GM18508 (cell line): ENCODE results near the gene ALOX15.
"Not testable (repeated sequence)": the region's sequence is repeated elsewhere in the genome, so short reads cannot be mapped to it uniquely, and the experiment has no call there.

Experiments
- ATAC-seq: cut with Tn5 transposase; IDR thresholded peaks from one replicate; pipeline ENCODE4 v1.9.1; 2021; ENCODE audit warnings: moderate number of reproducible peaks; ENCODE audit not compliant: insufficient read depth, unreplicated experiment

ALOX15 gene

DNA sequence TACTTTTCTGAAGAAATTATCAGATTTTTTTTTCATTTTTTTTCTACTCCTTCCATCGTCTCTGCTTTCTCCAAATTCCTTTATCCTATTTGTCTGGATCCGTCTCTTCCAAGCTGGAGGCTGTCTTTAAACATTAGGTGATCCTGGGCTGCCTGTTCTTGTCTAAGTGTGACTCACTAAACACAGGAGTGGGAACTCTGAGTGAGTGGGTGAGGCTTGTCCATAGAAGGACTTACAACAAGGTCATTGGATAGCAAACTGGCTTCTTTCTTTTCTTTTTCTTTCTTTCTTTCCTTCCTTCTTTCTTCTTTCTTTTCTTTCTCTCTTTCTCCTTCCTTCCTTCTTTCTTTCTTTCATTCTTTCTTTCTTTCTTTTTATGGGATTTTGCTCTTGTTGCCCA lies 18.2 kb downstream of the ALOX15 start:
- ATAC-seq: no peak

DNA sequence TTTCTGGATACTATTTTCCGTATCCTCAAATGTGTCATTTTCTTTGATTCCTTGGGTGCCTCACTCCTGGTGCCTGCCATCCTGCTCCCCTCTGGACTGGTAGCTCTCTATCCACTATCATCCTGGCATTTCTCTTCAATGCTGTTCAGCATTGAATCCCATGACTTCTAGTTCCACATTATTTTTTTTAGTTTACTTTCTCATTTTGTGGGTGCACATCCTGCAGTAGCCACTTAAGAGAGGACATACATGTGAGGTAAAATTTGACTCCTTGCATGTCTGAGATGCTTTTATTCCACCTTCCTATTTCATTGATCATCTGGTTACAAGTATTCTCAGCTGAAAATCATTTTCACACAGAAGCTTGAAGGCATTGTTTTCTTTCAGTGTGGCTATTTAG lies 19.1 kb downstream of the ALOX15 start:
- ATAC-seq: no peak

DNA sequence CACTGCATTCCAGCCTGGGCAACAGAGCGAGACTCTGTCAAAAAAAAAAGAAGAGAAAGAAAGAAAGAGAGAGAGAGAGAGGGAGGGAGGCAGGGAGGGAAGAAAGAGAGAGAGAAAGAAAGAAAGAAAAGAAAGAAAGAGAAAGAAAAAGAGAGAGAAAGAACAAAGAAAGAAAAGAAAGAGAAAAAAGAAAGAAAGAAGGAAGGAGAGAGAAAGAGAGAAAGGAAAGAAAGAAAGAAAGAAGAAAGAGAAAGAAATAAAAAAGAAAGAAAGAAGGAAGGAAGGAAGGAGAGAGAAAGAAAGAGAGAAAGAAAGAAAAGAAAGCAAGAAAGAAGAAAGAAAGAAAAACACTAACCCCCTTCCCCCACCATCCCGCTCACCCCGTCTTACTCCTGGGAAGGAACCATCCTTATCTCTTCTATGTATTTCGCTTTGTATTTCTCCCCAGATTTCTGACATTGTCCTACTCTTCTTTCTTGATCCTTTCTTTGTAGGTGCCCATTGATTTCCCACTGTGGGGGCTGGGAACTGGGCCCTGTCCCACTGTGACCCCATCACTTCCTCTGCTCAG lies 20.9 kb downstream of the ALOX15 start:
- ATAC-seq: no peak

DNA sequence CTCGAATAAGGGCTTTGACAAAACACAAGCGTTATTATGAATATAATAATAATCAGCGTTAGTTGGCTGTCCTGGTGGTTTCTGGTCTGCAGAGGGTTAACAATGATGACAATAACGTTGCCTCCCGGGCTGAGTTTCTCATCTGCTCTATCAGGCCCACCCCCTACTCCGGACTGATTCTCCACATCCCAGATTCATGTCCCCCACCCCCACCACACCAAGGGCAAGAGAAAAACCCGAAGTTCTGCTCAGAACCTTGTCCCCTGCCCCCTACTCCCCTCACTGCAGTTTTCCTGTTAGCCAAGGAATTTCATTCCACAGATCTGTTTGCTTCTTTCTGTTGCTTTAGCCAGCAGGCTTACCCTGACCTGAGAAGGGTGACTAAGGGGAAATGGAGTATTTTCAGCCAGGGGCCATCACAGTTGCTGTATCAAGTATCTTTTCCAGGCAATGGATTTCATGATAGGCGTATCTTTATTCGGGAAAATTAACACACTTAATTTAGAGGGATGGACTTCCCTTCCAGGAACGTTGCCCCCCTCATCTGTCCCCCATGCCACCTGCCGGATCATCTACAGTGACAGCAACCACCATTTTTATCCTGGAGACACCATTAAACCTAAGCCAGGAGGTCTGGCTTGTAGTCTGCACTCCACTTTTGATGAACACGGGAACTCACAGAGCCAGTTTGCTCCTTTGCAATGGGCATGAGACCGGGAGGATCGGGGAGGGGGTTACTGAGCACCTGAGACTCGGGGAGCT lies 23.7 kb downstream of the ALOX15 start:
- ATAC-seq: no peak

DNA sequence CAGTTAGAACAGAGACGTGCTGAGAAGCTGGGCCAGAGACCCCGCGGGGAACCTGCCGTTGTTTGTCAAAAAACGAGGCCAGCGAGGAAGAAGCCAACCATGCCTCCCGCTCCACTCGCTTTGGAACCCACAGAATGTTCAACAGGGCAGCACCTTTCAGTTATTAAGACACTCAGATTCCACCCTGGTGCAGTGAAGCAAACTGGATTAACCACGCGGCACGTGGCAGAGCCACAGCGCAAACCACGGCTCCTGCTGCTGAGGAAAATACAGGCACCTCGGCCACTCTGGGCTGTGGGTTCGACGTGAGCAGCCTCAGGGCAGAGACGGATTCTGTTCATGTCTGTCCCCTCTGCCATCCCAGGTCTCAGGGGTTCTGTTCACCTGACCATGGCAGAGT lies 24.4 kb downstream of the ALOX15 start:
- no peak for ATAC-seq

DNA sequence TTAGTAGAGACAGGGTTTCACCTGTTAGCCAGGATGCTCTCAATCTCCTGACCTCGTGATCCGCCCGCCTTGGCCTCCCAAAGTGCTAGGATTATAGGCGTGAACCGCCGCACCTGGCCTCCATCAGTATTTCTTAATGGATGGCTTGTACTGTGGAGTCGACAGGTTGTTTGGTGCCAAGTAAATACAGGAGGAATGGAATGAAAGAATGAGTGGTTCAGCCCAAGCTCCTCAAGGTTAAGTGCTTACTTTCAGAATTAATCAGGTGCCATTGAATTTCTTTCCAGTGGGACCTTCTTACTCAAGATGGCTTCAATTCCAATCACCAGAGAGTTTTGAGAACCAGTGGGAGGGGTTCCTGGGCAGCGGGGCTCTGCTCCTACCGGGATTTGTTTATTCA lies 25.0 kb downstream of the ALOX15 start:
- ATAC-seq: no peak

DNA sequence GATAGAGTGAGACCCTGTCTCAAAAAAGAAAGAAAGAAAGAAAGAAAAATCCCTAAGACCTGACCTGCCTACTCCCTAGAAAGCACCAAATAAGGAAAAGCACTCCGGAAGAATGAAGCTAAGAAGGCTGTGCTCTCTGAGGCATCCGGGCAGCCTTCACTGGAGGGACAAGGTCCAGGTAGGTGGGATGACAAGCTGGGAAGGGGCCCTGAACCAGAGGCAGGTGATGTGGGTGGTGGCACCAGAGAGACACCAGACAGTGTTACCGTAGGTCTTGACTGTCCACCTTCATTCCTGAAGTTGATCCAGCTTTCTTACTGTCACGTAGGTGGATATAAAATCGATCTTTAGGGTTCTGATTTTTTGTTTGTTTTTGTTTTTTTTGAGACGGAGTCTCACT lies 30.8 kb downstream of the ALOX15 start:
- no peak for ATAC-seq

DNA sequence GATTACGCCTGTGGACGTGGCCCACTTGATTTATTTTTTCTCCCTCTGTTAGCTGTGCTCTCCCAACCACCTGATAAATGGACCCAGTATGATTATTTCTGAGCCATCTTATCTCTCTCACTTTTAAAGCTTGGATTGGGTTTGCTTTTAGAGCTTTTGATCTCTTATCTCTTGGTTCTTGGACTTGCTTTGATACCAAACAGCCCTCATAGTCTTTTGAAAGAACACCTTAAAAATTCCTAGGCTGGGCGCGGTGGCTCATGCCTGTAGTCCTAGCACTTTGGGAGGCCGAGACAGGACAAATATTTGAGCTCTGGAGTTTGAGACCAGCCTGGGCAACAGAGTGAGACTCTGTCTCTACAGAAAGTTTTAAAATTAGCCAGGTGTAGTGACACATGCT lies 31.3 kb downstream of the ALOX15 start:
- no peak for ATAC-seq

DNA sequence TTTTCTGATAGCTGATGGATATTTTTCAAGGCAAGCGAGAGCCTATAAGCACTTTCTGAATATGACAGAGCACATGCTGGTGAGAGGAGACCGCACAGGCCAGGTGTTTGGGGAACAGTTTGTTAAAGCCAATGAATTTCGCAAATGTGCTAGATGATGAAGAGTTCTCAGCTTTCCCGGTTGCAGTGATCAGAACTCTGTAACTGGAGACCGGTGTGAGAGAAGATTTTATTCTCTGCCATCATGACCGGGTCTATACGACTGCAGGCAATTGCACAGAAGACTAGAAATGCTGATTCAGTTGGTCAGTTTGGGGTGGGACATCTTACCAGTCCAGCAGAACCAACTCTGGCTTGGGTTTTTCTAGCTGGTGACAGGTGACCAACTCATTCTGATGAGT lies 31.7 kb downstream of the ALOX15 start:
- no peak for ATAC-seq

DNA sequence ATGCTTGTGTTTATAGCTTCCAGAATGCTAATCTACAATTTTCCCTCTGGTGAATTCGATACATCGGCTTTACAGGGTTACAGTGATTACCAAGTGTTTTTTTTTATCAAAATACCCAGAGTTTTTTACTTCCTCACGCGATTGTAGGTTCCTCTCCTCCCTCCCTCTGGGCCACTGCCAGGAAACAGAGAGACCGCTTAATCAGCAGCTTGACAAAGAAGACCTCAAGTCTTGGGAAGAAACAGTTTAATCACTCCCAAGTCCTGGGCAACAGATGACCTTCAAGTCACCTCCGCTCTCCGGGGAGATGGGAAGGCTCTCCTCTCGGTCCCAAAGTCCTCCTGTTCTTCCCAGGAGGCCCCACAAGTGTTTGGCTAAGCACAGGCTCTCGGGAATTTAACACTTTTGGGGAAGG lies 33.7 kb downstream of the ALOX15 start:
- ATAC-seq: no peak

DNA sequence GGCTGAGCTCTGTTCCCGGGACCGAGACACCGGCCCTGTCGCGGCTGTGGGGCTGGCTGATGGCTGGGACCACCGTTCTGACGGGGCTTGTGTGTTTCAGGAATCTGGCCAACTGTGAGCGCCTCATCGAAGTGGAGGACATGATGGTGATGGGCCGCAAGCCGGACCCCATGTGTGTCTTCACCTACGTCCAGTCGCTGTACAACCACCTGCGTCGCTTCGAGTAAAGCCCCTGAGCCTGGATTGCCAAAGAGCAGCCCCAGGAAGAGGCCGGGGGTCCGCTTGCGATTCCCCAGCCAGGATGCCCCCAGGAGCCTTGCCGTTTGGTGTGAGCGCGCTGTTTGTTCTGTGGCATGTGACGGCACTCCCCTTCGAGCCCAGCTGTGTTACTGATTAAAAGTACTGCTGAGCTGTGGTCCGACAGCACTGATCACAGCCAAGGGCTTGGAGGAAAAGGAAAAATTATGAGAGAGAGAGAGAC lies 34.2 kb downstream of the ALOX15 start:
- ATAC-seq: no peak

DNA sequence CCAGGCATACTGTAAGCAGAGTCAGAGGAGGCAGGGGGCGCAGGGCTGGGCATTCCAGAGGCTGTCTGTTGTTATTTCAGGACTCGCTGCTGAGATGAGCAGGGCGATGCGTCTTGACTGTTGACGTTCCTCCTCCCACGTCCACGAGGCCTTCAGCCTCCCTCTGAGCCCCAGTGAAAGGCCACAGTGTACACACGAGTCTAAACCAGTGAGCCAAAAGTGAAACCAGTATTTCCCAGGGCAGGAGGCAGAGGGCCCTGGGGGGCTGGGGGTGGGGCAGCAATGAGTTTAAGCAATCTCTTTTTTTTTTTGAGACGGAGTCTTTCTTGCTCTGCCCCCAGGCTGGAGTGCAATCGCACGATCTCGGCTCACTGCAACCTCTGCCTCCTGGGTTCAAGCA lies 35.7 kb downstream of the ALOX15 start:
- no peak for ATAC-seq

DNA sequence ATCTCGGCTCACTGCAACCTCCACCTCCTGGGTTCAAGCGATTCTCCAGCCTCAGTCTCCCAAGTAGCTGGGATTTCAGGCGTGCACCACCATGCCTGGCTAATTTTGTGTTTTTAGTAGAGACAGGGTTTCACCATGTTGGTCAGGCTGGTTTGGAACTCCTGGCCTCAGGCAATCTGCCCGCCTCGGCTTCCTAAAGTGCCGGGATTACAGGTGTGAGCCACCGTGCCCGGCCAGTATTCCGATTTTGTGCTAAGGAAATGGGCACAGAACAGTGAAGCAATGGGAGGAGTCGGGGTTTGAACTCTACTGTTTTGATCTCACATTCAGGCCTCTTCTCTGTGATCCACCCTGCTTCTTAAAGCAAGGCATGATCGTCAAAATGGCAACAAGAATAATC lies 36.7 kb downstream of the ALOX15 start:
- not testable (repeated sequence) for ATAC-seq

DNA sequence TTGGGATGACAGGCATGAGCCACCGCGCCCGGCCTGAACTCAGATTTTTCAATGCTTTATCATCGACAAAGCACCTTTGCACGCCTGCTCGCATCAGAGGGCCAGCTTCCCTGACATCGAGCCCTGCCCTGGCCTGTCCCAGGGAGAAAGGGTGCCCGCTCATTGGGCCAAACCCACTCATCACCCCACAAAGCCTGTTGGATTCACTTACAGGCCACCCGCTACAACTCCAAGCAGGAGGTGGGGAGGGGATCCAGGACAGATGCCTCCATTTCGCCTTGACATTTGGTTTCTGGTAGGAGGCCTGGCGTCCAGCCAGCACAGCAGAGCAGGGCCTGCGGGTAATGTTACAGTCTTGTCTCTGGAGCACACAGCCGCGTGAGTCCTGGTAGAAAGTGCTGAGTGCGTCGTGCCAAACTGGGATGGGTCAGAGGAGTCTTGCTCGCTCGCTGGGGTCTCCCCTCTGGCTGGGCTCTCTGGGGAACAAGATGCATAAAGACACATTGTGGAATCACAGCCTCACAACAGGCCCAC lies 37.3 kb downstream of the ALOX15 start:
- ATAC-seq: no peak

DNA sequence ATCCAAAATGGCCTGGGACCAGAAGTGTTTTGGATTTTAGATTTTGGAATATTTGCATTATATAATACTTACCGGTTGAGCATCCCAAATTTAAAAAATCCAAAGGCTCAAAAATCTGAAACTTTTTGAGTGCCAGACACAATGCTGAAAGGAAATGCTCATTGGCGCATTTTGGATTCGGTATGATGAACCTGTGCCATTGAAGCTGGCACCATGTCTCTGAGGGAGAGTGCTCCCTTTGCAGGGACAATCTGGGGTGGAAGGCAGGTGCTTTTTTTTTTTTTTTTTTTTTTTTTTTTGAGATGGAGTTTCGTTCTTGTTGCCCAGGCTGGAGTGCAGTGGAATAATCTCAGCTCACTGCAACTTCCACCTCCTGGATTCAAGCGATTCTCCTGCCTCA lies 39.4 kb downstream of the ALOX15 start:
- no peak for ATAC-seq

DNA sequence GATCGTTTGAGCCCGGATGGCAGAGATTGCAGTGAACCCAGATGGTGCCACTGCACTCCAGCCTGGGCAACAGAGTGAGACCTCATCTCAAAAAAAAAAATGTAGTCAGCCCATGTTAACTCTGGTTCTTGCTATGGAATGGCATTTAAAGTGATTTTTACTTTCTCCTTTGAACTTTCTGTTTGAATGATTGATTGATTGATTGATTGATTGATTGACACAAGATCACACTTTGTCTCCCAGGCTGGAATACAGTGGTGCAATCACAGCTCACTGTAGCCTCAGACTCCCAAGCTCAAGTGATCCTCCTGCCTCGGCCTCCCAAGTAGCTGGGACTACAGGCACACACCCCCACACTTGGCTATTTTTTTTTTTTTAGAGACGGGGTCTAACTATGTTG lies 40.2 kb downstream of the ALOX15 start:
- no peak for ATAC-seq

DNA sequence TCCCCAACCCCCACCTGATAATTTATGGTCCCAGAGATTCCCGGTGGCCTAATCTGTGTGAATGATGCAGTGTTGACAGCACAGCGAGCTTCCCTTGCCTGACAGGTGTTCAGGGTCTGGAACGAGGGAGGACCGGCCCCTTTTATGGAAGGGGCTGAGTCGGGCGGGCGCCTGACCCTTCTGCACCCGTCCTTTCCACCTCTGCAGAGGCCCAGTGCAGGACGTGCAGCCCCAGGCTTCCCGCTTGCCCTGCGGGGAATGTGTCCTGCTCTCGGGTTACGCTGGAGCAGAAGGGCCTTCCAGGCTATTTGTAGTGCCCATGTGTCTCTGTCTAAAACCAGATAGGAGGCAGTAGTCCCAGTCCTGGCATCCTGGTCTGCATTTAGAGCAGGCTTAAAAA lies 40.9 kb downstream of the ALOX15 start:
- ATAC-seq: no peak

DNA sequence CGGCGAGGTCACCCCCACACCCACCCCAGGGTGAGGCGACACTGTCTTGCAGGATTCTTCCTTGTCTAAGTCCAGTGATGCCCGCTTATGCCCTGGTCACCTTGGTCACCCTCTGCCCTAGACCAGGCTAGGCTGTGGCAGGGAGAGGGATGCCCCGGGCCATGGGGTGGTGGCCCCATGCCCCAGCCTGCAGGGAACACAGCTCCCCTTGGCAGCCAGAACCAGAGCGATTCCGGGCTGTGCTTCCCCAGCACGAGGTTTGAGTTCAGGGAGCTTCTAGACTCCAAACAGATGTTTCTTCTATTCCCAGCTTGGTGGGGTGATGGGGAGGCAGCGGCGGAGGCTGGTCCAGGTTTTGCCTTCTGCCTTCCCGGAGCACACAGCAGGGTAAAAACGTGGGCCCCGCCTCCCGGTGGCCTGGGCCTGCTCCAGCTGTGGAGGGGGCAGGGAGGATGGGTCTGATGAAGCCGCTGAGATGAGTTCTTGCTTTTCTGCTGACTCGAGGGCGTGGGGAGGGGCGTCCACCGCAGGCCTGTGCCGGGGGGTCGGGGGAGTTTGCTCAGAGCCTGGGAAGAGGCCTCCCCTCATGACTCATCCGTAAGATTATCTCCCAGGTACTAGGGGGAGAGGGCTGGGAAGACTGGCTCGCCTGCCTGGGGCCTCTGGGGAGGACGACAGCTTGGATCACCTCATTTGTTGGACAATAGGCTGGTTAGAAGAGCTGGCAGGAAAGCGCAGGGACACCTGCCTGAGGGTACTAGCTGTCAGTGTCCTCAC lies 41.8 kb downstream of the ALOX15 start:
- ATAC-seq: no peak

DNA sequence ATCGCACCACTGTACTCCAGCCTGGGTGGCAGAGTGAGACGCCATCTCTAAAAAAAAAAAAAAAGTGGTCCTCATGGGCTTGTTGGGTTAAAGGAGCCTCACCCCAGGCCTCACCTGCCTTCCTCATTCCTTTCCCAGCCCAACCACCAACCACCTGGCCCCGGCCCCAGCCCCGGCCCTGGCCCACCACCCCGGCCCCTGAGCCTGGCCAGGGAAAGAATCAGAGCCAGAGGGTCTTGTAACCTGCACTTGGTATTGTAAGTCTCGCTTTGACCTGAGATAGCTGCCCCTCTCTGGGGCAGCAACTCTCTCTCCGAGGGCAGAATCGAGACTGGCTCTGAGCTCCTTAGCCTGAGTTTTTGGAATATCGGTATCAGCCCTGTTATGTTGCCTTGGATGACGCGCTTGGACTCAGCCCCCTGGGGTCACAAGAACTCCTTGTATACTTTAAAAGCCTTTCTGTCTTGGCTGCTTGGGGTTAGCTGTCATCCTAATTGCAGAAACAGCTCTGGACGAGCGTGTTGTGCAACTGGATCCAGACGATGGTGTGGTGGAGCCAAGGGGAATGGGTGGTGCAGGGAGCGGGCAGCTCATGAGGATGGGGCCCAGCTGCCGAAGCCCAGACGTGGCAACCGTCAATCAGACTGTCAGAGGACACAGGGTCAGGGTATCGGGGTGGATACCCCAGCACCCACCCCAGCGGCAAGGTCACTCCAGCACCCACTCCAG lies 42.5 kb downstream of the ALOX15 start:
- ATAC-seq: no peak

DNA sequence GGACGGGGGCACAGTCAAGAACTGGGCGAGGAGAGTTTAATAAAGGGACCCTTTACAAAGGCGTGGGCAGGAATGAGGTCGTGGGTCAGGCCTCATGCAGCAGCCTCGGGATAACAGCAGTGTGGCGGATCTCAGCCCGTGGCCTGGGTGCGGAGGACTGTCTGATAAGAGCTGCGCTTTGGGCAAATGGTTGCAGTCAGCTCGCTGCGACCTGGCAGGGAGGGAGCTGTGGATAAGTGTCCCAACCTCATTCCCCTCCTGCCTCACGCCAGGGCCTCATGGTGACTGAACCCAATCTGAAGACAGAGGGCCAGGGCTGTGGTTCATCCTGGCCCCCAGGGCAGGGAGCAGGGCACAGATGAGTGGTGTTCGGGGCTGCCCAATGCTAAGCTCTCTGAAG lies 43.5 kb downstream of the ALOX15 start:
- ATAC-seq: no peak
